HL-60/S4 treated with retinoic acid at 250 ng/mL for 4 days and 3 days (cell line): ENCODE measurements around the gene FCN1.
"Not testable (repeated sequence)": the region's sequence is repeated elsewhere in the genome, so short reads cannot be mapped to it uniquely, and the experiment has no call there.

Experiments used
- in situ Hi-C: fragments of 300-500 bp; cut with MboI; formaldehyde crosslinking; loops from 2 replicates; pipeline ENCODE4 v1.7.0; 2022; ENCODE audit warnings: low sequenced_read_pairs

The FCN1 gene

GRCh38 chr9:134858051-134858841, 59.5 kb downstream of the FCN1 start:
- in situ Hi-C loops, result no loop called here

- in situ Hi-C loops, result not testable (repeated sequence)
Measured at GRCh38 chr9:134857451-134857850, 60.3 kb downstream of the FCN1 start.

- in situ Hi-C loops, result no loop called here
Measured at GRCh38 chr9:134855900-134856377, 61.8 kb downstream of the FCN1 start.
